Pons (tissue), 1 donor: ENCODE data around the gene MAGEA11.
"Not testable (repeated sequence)": the region's sequence is repeated elsewhere in the genome, so short reads cannot be mapped to it uniquely, and the experiment has no call there.

Experiments
- DNase-seq: peaks from one replicate; pipeline ENCODE4 v3.0.0-alpha.2; 2016; ENCODE audit warnings: low spot score

The MAGEA11 gene

DNA sequence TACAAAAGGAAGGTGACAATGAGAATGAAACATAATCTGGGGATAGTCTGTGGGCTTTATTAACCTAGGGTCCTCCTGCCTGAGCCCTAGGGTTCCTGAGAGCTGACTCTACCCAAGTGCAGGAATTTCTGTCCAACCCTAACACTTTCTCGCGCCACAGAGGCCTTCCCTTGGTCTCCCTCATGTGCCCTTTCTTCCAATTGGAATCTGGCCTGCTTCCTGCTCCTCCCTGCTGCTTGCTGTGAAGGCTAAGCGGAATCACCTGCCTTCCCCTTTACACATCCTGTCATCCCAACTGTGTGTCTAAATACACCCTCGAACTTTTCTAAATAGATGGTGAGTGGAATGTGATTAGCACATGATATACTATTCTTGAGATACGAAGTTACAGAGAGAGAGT lies 5.9 kb downstream of the MAGEA11 start:
- DNase-seq = no peak

DNA sequence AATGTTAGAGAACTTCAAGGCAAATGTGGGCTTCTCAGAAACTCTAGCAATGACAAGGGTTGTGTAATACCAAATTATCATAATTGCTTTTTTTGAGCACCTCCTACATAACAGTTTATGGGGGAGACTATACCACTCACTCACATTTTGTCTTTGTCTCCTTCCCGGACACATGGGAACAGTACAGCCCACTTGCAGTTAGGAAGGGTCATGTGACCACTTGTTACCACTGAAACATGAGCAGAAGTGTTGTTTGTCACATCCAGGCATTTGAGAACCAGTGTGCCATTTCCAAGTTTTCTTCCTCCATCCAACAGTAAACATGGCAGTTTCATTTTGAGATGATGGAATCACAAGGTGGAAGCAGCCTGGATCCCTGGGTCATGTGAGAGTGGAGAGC lies 6.9 kb downstream of the MAGEA11 start:
- DNase-seq = no peak

DNA sequence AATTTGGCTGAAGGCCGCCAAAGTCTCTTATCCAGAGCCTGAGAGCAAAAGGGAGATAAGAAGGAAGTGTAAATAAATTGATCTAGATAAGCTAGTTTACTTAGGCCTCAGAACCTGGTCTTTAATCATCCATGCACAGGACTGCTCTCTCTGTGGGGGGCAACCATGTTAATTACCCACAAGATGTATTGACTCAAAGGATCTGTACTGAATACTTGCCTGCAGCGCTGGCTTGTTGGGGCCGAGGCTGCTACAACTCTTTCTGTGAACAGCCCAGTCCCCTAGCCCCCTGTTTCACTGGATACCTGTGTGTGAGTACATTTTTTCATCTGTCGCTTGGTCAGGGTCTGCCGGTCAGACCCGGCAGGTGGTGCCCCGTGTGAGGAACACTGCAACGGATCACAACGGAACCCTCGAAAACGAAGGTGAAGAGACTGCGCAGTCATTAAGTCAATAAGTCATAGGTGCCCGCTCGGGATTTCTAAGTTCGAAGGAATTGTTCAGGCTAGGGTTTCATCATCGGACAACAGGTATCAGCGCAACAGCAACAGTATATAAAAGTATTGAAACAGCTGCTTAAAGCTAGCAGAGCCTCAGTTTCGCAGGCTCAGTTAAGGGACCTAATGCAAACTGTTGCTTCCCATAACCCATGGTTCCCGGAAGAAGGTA lies 8.3 kb downstream of the MAGEA11 start:
- DNase-seq = no peak

DNA sequence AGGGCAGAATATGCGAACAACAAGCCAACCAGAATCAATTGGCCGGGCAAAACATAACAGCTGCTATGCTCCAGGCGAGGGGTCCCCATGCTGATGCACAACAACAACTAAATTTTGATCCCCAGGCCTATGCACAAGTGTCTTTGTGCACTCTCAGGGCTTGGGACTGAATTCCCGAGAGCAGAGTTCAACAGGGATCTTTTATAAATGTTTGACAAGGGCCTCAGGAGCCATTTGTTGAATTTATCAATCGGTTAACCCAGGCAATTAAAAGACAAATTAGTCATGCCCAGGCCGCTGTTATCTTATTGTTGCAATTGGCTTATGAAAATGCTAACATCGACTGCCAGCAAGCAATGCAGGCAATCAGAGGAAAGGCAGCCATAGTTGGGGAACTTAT lies 9.4 kb downstream of the MAGEA11 start:
- not testable (repeated sequence) for DNase-seq

DNA sequence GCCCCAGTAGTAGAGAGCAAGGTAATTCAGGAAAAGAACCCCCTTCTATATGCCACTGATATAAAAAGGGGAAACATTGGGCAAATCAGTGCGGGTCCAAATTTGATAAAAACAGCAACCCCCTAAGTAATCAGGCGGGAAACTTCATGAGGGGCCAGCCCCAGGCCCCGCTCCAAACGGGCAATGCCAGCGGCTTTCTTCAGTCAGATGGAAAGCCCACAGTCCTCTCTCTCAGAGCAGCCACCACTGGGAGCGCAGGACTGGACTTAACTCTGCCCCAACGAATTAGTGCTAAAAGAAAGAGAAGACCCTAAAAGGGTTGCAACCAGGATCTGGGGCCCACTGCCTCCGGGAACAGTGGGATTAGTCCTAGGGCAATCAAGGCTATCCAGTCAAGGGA lies 9.9 kb downstream of the MAGEA11 start:
- no peak for DNase-seq

DNA sequence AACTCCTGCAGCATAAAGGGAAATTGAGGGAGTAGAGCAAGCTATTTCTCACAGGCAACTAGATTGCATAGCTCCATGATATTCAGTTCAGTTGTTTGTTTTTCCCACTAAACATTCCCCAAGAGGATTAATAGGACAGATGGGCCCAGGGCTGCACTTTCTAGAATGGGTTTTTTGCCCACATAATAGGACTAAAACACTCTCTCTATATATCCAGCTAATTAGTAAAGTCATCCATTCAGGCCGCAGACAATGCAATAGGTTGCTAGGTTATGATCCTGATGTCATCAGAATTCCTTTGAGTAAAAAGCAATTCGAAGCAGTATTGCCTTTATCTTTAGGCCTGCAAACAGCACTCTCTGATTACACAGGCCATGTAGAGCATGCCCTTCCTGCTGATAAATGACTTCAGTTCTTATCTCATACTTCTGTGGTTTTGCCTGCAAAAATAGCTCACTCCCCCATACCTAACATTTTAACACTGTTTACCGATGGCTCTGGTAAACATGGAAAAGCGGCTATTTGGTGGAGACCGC lies 11.8 kb downstream of the MAGEA11 start:
- DNase-seq = not testable (repeated sequence)

DNA sequence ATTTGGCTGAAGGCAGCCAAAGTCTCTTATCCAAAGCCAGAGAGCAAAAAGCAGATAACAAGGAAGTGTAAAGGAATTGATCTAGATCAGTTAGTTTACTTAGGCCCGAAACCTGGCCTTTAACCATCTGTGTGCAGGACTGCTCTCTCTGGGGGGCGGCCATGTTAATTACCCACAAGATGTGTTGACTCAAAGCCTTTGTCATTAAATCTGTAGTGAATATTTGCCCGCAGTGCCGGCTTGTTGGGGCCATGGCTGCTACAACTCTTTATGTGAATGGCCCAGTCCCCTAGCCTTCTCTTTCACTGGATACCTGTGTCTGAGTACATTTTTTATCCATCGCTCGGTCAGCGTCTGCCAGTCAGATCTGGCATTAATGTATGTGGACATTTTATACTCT lies 15.4 kb downstream of the MAGEA11 start:
- not testable (repeated sequence) for DNase-seq

DNA sequence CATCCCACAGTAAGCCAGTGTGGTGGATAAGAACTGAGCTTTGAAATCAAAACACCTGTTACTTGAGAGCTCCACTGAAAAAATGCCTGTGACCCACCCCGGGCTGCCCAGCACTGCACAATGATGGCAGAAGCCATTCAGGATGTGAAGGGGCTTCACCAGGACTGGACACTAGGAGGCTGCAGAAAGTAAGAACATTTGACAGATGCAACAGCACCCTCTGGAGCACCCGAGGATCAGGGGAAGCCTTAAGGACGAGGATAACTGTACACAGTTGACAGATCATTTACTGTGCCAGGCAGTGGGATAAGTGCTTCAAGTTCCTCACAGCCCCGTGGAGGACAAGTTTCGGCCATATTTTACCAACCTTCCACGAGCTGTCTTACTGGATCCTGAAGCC lies 30.4 kb downstream of the MAGEA11 start:
- not testable (repeated sequence) for DNase-seq

DNA sequence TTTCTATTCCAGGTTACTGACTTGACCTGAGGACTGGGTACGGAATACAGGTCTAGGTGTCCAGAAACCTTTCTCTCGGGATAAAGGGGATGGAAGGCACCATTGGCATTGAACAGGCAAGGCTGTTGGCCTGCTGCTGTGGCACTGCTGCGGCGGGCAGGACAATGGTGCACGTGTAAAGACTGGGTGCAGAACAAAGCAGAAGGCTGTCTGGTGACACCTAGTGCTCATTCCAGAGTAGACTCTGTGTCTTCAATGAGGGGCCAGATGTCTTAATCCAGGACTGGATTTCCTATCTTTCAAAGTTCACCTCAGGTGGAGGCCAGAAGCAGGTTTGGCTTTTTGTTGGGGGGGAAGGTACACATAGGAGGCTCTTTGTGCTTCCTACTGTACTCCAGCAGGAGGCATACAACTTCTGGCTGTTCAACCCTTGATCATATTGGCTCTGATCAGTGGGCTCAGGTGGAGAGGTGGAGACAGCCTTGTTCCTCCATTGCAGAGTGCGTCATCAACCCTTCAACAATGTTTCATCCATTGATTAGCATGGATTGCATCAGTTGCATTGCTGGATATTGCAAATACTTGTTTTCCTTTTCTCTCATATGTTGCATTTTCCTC lies 34.6 kb downstream of the MAGEA11 start:
- not testable (repeated sequence) for DNase-seq

DNA sequence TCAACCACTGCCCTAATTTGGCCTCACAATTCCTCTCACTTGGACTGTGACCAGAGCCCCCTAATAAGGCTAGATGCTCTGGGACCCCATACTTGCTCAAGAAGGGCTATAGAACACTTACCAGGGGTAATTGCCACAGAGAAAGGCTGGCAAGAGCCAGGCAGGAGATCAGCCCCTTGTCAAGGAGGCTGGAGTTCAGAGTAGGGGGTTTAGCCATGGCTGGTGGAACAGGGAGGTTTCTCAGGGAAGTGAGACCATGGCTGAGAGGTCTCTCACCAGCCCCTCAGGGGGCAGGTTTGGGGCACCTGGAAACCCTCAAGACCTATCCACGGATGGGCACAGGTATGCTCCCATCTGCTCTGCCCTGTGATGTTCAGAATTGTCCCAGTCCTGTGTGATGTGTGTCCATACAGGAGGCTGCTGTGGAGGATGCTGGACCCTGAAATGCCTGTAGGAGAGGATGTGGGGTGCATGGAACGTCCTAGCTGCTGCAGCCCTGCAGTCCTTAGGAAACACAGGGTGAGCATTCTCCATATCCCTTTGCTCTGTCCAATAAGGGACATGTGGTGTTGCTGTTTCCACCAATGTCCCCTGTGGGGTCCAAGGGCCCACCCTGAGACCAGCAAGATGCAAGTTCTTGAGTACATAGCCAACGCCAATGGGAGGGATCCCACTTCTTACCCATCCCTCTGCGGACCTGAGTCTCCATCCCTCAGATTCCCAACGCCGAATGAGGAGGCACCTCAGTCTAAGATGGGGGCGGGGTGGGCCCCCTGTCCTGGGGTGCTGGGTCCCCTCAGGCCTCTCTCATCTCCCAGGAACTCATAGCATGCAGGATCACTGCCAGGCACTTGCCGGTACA lies 45.6 kb downstream of the MAGEA11 start:
- DNase-seq = no peak

DNA sequence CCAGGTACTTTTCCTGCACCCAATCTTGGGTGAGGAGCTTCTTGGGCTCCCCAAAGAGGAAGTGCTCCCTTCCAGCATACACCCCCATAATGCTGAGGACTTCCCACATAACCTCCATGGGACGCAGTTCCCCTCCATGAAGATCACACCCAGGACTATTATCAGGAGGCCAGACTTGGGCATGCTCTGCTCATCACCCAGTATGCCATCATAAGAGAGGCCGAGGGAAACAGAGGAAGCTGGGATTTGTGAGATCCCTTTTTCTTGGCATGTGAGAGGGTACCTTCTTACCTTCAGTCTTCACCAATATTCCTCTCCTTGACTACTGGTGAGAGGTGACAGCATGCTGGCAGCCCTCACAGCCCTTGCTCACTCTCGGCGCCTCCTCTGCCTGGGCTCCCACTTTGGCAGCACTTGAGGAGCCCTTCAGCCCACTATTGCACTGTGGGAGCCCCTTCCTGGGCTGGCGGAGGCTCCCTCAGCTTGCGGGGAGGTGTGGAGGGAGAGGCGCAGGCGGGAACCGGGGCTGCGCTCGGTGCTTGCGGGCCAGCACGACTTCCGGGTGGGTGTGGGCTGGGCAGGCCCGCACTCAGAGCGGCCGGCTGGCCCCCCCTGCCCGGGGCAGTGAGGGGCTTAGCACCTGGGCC lies 46.3 kb downstream of the MAGEA11 start:
- DNase-seq = no peak

DNA sequence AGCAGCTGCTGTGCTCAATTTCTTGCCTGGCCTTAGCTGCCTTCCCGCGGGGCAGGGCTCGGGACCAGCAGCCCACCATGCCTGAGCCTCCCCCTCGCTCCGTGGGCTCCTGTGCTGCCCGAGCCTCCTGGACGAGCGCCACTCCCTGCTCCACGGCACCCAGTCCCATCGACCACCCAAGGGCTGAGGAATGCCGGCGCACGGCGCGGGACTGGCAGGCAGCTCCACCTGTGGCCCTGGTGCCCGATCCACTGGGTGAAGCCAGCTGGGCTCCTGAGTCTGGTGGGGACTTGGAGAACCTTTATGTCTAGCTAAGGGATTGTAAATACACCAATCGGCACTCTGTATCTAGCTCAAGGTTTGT lies 46.8 kb downstream of the MAGEA11 start:
- DNase-seq = not testable (repeated sequence)

DNA sequence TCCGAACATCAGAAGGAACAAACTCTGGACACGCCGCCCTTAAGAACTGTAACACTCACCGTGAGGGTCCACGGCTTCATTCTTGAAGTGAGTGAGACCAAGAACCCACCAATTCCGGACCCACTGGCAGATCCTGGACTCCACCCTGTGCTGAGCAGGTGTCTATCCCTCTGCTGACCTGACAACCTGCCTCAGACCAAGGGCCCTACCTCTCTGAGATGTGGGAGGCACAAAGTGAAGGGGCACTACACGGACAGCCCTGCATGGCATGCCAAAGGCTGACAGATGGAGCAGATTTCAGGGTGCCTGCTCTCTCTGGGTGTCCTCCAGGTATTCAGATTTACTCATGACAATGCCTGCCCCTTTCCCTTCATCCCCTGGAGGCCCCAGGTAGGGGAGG lies 48.0 kb downstream of the MAGEA11 start:
- no peak for DNase-seq

DNA sequence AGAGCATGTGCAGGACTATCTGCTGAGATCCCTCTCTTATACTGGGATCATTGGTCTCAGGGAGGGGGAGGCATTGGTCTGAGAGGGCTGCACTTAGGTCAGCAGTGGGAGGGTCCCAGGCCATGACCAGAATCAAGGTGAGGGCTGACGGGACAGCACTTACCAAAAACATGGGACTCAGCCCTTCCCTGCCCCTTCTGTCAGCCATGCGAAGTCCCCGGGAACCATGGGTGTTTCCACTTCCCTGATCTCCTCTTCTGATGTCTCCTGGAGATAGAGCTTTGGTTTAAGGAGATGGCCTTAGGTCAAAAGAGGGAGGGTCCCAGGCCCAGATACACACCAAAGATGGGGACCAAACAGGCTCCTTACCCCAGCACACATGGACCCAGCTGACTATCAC lies 49.1 kb downstream of the MAGEA11 start:
- no peak for DNase-seq

DNA sequence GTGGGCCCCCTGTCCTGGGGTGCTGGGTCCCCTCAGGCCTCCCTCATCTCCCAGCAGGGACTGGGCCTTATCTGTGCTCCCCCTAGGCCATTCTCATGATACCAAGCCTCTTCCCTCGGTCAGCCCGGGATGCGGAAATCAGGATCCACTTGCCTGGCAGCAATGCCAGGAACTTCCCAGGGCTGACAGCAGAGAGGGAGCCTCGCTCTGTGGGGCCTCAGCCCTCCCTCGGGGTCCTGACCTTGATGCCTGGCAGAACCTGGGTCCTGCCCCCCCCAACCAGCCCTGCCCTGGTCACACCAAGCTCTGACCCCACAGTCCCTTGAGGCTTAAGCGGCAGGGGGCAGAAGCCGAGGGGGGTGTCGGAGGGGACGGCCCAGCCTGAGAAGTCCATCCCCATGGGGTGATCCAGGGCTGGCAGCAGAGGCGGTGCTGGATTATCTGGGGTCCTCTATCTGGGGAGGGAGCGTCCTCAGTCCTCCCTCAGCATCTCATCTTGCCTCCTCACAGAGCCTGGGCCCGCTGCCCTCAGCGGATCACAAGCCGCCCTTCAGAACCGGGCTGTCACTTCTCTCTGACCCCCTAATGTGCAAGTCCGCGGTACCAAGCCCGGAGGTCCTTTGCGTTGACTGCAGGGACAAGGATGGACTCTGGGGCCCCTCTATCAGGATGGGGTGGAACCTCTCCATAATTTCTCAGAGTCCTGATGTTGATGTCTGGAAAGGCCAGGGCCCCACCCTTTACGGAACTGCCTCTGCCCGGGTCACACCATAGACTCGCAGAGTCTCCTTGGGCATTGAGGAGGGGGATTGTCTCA lies 50.2 kb downstream of the MAGEA11 start:
- DNase-seq = not testable (repeated sequence)

DNA sequence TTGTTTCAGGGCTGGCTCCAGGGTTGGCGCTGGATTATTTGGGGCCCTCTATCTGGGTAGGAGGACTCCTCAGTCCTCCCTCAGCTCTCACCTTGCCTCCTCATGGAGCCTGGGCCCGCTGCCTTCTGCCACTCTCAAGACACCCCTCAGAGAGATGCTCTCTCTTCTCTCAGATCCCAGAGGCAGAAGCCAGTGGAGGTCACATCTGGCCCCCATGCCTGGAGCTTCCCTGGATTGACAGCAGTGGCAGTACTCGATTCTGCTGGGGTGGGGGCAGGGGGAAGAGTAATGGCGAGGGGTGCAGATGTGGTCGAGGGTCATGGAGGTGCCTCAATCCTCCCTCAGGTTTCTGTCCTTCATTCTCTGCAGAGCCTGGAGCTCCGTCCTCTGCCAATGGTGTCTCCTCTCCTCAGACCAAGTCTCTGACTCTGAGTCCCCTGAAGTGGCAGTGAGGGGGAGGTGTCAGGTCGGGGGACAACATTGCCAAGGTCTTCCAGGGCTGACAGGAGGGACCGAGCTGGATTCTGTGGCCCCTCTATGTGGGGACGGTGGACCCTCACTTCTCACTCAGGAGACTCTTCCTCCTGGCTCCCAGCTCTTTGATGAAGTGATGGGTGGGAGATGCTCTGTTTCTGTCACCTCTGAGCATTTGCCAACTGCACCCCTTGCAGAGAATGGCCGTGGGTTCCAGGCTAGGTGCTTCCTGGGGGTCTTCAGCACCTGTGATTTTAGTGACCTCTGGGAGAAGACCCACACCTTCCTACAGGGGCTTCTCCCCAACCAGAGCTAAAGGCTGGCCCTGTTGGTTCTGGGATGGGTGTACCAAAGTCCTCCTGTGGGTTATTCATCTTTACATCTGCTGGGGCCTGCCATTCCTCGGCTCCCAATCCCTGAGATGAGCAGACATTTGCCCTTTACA lies 51.1 kb downstream of the MAGEA11 start:
- DNase-seq = no peak
